HepG2 (cell line): ENCODE results near the gene RAB35. TPM values are rescaled to one million over a fixed set of nuclear protein-coding genes. Genes with fewer than 3 reads are reported as not detected.
A peak's percentile ranks its signal among the peaks of the same experiment; 100 is the strongest.

ENCODE experiments used
- ATAC-seq: fragments of 200-7000 bp; cut with Tn5 transposase; 3 replicates; pipeline ENCODE4 v1.9.1; 2020; ENCODE audit warnings: mild to moderate bottlenecking, moderate library complexity
- BruUV-seq: library from RNA; stranded (reverse); fragments of 400-500 nt; replicated peaks from 2 replicates; lab custom pipeline; 2021; lab: Mats Ljungman, UMichigan
- CTCF ChIA-PET: fragments of 300-600 bp; formaldehyde crosslinking; extraction: SDS; loops from one replicate; lab custom pipeline; 2021; ENCODE audit warnings: low total read pairs, inconsistent platforms, low intra/inter-chr PET ratio; lab: Yijun Ruan, JAX
- POLR2A ChIA-PET: fragments of 350-600 bp; sonication (Branson Sonifier 250); formaldehyde crosslinking; loops from one replicate; lab custom pipeline; 2020; ENCODE audit warnings: antibody characterized with exemption, inconsistent platforms; lab: Yijun Ruan, JAX
- DNase-seq: peaks from one replicate; pipeline ENCODE4 v3.0.0-alpha.2; 2015; ENCODE audit warnings: low spot score
- FAIRE-seq: peaks from 3 replicates; lab custom pipeline; 2011; peaks lifted over from hg19 to GRCh38; lab: Jason Lieb, UNC
- H2AFZ ChIP-seq: one replicate; pipeline ENCODE4 v1.6.1; 2011; ENCODE audit warnings: low read length, inconsistent platforms
- H3K27ac ChIP-seq: fragments of 300-600 bp; 3 replicates; pipeline ENCODE4 v1.8.0; 2011; ENCODE audit warnings: mixed run types, mild to moderate bottlenecking, mixed read lengths, low read length, inconsistent platforms; ENCODE audit not compliant: insufficient read depth; ENCODE audit errors: extremely low read length
- H3K27me3 ChIP-seq, 2 experiments: fragments of 200-600 bp in 1 of 2; 2 replicates in 1 of 2; 3 replicates in 1 of 2; pipeline versions ENCODE4 v1.6.0 to v1.8.0; 2011; ENCODE audit warnings: low read length in 2 of 2, mild to moderate bottlenecking in 2 of 2, moderate library complexity in 2 of 2, inconsistent platforms in 1 of 2; ENCODE audit not compliant: insufficient read depth in 2 of 2, control insufficient read depth in 1 of 2
- H3K36me3 ChIP-seq, 2 experiments: fragments of 200-600 bp in 1 of 2; replicated peaks in 1 of 2; 2 replicates in 1 of 2; 3 replicates in 1 of 2; pipeline versions ENCODE4 v1.5.1 to v1.8.0; 2011; ENCODE audit warnings: low read length in 2 of 2, inconsistent platforms in 1 of 2; ENCODE audit not compliant: insufficient read depth in 2 of 2, control insufficient read depth in 1 of 2
- H3K4me1 ChIP-seq: 2 replicates; pipeline ENCODE4 v1.5.1; 2012; ENCODE audit warnings: low read length, inconsistent platforms; ENCODE audit not compliant: insufficient read depth
- H3K4me2 ChIP-seq: 2 replicates; pipeline ENCODE4 v1.6.0; 2011; ENCODE audit warnings: low read depth, low read length, inconsistent platforms
- H3K4me3 ChIP-seq, 3 experiments: fragments of 200-600 bp in 1 of 3; sonication (generic), shearing (Covaris generic) in 1 of 3; replicated peaks in 1 of 3; 2 replicates each; pipeline ENCODE4 v1.5.1; 2011 to 2016; ENCODE audit warnings: low read length in 3 of 3, inconsistent platforms in 2 of 3, low read depth in 2 of 3, mild to moderate bottlenecking in 2 of 3, control low read depth in 1 of 3, mixed read lengths in 1 of 3; ENCODE audit not compliant: insufficient read depth in 1 of 3
- H3K79me2 ChIP-seq: one replicate; pipeline ENCODE4 v1.6.1; 2011; ENCODE audit warnings: low read length, inconsistent platforms; ENCODE audit not compliant: insufficient read depth
- H3K9ac ChIP-seq: 2 replicates; pipeline ENCODE4 v1.6.0; 2011; ENCODE audit warnings: mild to moderate bottlenecking, low read depth, low read length, inconsistent platforms; ENCODE audit not compliant: insufficient read depth
- H3K9me3 ChIP-seq: 2 replicates; pipeline ENCODE4 v1.5.1; 2012; ENCODE audit warnings: mild to moderate bottlenecking, low read length
- H4K20me1 ChIP-seq: 2 replicates; pipeline ENCODE4 v1.6.0; 2011; ENCODE audit warnings: inconsistent platforms, mild to moderate bottlenecking, low read length, moderate library complexity; ENCODE audit not compliant: insufficient read depth
- AGO2 ChIP-seq: fragments of 200-400 bp; formaldehyde crosslinking; optimal IDR thresholded peaks from 2 replicates; pipeline ENCODE3; 2017; ENCODE audit warnings: mild to moderate bottlenecking, low read depth, low read length, moderate library complexity
- POLR2A ChIP-seq, 2 experiments: IDR thresholded peaks; 2 replicates each; pipeline ENCODE4 v1.6.1; 2011; ENCODE audit warnings: low read depth in 2 of 2, low read length in 2 of 2, mild to moderate bottlenecking in 1 of 2, moderate library complexity in 1 of 2; ENCODE audit not compliant: insufficient read depth in 1 of 2
- TAF1 ChIP-seq: sonication (generic); formaldehyde crosslinking; IDR thresholded peaks from 2 replicates; pipeline ENCODE4 v1.4.0; 2020; ENCODE audit warnings: missing genetic modification reagents
- TMF1 ChIP-seq: sonication (generic); formaldehyde crosslinking; IDR thresholded peaks from 2 replicates; pipeline ENCODE4 v1.8.1; 2022; ENCODE audit warnings: low read depth, missing genetic modification reagents
- ZBTB7A ChIP-seq: sonication (generic); formaldehyde crosslinking; IDR thresholded peaks from 2 replicates; pipeline ENCODE4 v1.8.0; 2022; ENCODE audit warnings: mild to moderate bottlenecking, missing genetic modification reagents
- ZNF225 ChIP-seq: sonication (generic); formaldehyde crosslinking; IDR thresholded peaks from 2 replicates; pipeline ENCODE4 v1.4.0; 2020; ENCODE audit warnings: mild to moderate bottlenecking, missing genetic modification reagents
- ZNF468 ChIP-seq: sonication (generic); formaldehyde crosslinking; IDR thresholded peaks from 2 replicates; pipeline ENCODE4 v1.8.0; 2022; ENCODE audit warnings: mild to moderate bottlenecking, moderate library complexity, missing genetic modification reagents
- ZNF720 ChIP-seq: sonication (generic); formaldehyde crosslinking; IDR thresholded peaks from 2 replicates; pipeline ENCODE4 v1.4.0; 2020; ENCODE audit warnings: missing genetic modification reagents
- ZNF768 ChIP-seq: sonication (generic); formaldehyde crosslinking; IDR thresholded peaks from 2 replicates; pipeline ENCODE4 v1.4.0; 2020; ENCODE audit warnings: missing genetic modification reagents
- WGBS: methylation state at CpG from one replicate; pipeline ENCODE4 v1.1.6; 2017; ENCODE audit warnings: low lambda C conversion rate; 5-methylcytosine and 5-hydroxymethylcytosine counted together
- in situ Hi-C: cut with HindIII; loops from 2 replicates; pipeline ENCODE4 v1.10.0; 2017; ENCODE audit warnings: low pct_unique_long_range_greater_than_20kb; ENCODE audit not compliant: extremely low pct_ligation_motif_present
- intact Hi-C: fragments of 100-400 bp; cut with micrococcal nuclease; formaldehyde crosslinking; loops from one replicate; pipeline ENCODE4 v1.10.0; 2022; ENCODE audit not compliant: unreplicated experiment
- polyA plus RNA-seq, 8 experiments: library from polyadenylated mRNA; depleted of rRNA in 3 of 8; stranded (reverse) in 7 of 8; unstranded in 1 of 8; fragments of >200 nt; fragmentation: Illumina TruSeq in 4 of 8; extraction: Trizol in 4 of 8; gene quantifications; 2 replicates each; pipeline versions ENCODE4 v1.2.1 to v1.2.3, GENCODE V29; 2011 to 2016; ENCODE audit warnings: low read depth in 4 of 8, missing spikeins in 1 of 8, mixed read lengths in 1 of 8; ENCODE audit not compliant: insufficient read depth in 1 of 8
- total RNA-seq, 5 experiments: library from RNA; depleted of rRNA; stranded (reverse); fragments of >200 nt; fragmentation: Illumina TruSeq; extraction: Trizol; gene quantifications; 2 replicates each; pipeline ENCODE4 v1.2.3, GENCODE V29; 2016; ENCODE audit warnings: low read depth in 1 of 5
- TF ChIP-seq, protein P1 (sequence below): sonication (generic); formaldehyde crosslinking; IDR thresholded peaks from 2 replicates; pipeline ENCODE4 v1.5.1; 2020; ENCODE audit warnings: missing genetic modification reagents, mild to moderate bottlenecking, borderline replicate concordance
- TF ChIP-seq, protein P2 (sequence below): sonication (generic); formaldehyde crosslinking; IDR thresholded peaks from 2 replicates; pipeline ENCODE4 v1.5.0; 2020; ENCODE audit warnings: missing genetic modification reagents

Gene RAB35
- total and polyA plus RNA-seq, 2 of the 13 experiments (the other 11 are each of a cell fraction or from before 2014, with no cell fraction given): 25.2 to 29.1 TPM

DNA sequence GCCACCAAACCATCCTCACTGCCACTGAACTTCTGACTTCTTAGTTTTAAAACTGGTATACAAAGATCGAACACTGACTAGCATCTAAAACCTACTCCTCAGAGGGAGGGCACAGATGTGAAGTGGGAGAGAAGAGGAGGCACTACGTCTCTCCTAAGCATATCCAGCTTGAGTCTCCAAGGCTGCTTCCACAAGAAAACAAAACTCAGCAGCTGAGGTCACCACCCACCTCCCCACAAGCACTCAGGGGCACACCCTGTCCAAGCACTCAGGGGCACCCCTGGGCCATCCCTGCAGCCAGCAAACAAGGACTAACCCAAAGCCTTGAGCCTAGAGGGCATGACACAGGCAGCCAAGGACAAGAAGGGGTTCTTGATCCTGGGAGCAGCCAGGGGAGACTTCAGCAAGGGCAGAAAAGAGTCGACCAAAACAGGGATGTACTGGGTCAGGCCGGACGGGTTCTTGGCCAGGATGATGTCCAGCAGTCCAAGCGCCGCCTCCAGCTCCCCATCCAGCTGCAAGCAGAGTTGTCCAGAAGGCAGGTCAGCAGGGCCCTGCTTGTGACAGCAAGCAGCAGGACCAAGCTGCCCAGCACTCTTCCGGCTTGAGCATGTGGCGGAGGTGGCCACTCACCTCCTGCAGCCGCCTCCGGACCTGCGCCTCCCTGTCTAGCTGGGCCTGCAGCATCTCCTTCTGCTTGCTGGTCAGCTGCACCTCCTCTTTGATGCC, 43.1 kb upstream of the RAB35 start:
- in situ Hi-C loops: no loop called here
- Histone ChIP-seq H3K27ac (no peak overlapping the region), H3K4me3 (no peak overlapping the region)

More for the DNA sequence above, 43.1 kb upstream of the RAB35 start:
- Histone ChIP-seq H3K27me3 (no peaks in the 10 kb centered on the region), H3K9me3 (no peaks in the 10 kb centered on the region), H3K79me2 (no peaks in the 10 kb centered on the region), H3K36me3 (peaks cover 74 to 97% of the 10 kb centered on the region in 2 experiments), H4K20me1 (no peaks in the 10 kb centered on the region), H2AFZ (no peak overlapping the region), H3K9ac (no peak overlapping the region), H3K4me2 (no peak overlapping the region), H3K4me1 (peaks cover 9% of the 10 kb centered on the region; the same call in 1 of the 2 replicates)
- 97% methylated on average over 11 of the region's 12 CpGs for WGBS
- POLR2A ChIA-PET: interaction anchor here (1.1 kb wide), 1 partner anchor 22 kb away, joined by 3 read pairs; no protein-coding TSS in a partner anchor
- intact Hi-C loops: no loop called here
- CTCF ChIA-PET: no interaction called here
- ATAC-seq: no peak
- TF ChIP-seq ZNF468 (CRISPR knock-in tag) (no peak), ZBTB7A (no peak), AGO2 (peak; percentile 38), TMF1 (CRISPR knock-in tag) (no peak), ZNF768 (CRISPR knock-in tag) (peak; percentile 14; the same call in 1 of the 2 replicates), ZNF720 (no peak), POLR2A (IDR thresholded peaks at IDR 0.05; ENCODE audit: insufficient read depth in 1 of 2, low read depth in 2 of 2, low read length in 2 of 2) (0 out of 4 replicates have a peak, but pooled peaks of 1 of the 2 experiments have one; percentile 19), TAF1 (no peak), ZNF225 (no peak)
- TF ChIP-seq, protein P1, sequence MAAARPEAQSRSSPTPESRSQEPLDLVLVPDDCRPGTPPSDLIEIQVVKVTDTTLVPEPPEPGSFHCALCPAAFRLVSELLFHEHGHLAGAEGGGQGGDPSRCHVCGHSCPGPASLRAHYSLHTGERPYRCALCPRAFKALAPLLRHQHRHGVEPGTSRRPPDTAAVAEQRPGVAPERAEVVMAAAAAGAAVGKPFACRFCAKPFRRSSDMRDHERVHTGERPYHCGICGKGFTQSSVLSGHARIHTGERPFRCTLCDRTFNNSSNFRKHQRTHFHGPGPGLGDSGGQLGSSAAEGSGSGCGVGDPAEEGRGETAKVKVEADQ (CRISPR knock-in tag): no peak
- TF ChIP-seq, protein P2, sequence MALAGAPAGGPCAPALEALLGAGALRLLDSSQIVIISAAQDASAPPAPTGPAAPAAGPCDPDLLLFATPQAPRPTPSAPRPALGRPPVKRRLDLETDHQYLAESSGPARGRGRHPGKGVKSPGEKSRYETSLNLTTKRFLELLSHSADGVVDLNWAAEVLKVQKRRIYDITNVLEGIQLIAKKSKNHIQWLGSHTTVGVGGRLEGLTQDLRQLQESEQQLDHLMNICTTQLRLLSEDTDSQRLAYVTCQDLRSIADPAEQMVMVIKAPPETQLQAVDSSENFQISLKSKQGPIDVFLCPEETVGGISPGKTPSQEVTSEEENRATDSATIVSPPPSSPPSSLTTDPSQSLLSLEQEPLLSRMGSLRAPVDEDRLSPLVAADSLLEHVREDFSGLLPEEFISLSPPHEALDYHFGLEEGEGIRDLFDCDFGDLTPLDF (CRISPR knock-in tag): no peak
- no TSS peak for BruUV-seq
- FAIRE-seq: no peak
- DNase-seq: no peak
